Measurements from ENCODE around the gene MON1B.

DNA sequence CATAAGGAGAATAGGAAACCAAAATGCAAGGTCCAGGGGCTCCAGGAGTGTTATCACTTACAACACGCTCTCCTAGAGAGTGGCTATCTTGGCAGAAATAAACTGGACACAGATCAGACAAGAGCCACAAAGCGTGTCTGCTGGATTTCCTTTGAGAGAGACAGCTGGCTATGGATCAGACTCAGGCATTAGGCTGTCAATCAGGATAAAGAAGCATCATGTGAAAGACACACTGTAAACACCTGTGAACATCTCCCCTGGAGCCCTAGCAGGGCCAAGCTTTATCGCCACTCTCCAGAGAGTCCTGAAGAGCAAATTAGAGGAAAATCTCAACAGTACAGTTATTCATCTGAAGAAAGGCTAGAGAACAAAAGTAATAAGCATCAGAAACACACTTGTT, 34.2 kb downstream of the MON1B start:
- TF ChIP-seq, protein P1, sequence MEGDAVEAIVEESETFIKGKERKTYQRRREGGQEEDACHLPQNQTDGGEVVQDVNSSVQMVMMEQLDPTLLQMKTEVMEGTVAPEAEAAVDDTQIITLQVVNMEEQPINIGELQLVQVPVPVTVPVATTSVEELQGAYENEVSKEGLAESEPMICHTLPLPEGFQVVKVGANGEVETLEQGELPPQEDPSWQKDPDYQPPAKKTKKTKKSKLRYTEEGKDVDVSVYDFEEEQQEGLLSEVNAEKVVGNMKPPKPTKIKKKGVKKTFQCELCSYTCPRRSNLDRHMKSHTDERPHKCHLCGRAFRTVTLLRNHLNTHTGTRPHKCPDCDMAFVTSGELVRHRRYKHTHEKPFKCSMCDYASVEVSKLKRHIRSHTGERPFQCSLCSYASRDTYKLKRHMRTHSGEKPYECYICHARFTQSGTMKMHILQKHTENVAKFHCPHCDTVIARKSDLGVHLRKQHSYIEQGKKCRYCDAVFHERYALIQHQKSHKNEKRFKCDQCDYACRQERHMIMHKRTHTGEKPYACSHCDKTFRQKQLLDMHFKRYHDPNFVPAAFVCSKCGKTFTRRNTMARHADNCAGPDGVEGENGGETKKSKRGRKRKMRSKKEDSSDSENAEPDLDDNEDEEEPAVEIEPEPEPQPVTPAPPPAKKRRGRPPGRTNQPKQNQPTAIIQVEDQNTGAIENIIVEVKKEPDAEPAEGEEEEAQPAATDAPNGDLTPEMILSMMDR (IDR thresholded peaks at IDR 0.05): no peak
- no peak for TF ChIP-seq POLR2A (IDR thresholded peaks at IDR 0.05)

Measured in right lobe of liver (tissue), 4 donors.